ENCODE results near the gene ACTRT1.

DNA sequence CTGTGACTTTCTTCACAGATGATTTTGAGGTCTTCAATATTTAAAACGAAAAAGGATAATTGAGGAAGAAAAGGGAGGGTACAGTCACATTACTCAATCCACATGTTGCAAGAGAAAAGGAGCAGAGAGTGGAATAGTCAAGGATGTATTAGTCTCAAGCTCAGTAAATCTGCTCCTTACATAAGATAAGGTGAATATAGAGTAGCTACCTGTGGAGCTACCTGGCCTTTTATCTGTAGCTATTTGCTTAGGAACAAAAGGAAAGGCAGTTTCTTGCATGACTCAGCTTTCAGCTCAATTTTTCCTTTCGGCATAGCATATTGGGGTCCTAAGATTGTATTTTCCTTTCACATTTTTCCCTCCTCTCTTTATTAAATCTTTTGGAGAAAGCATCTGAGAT is 26.3 kb upstream of the ACTRT1 start:
- TF ChIP-seq, protein P1, sequence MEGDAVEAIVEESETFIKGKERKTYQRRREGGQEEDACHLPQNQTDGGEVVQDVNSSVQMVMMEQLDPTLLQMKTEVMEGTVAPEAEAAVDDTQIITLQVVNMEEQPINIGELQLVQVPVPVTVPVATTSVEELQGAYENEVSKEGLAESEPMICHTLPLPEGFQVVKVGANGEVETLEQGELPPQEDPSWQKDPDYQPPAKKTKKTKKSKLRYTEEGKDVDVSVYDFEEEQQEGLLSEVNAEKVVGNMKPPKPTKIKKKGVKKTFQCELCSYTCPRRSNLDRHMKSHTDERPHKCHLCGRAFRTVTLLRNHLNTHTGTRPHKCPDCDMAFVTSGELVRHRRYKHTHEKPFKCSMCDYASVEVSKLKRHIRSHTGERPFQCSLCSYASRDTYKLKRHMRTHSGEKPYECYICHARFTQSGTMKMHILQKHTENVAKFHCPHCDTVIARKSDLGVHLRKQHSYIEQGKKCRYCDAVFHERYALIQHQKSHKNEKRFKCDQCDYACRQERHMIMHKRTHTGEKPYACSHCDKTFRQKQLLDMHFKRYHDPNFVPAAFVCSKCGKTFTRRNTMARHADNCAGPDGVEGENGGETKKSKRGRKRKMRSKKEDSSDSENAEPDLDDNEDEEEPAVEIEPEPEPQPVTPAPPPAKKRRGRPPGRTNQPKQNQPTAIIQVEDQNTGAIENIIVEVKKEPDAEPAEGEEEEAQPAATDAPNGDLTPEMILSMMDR (IDR thresholded peaks at IDR 0.05): no peak
- no peak for TF ChIP-seq POLR2A (IDR thresholded peaks at IDR 0.05)

Measured in tibial nerve (tissue), 3 donors.